Measurements from ENCODE around the gene SLC16A13. TPM values are rescaled to one million over a fixed set of nuclear protein-coding genes. Genes with fewer than 3 reads are reported as not detected.

SLC16A13 gene
- total RNA-seq, 1 experiment from 2014 or later: 8.7 TPM

GRCh38 chr17:7029659-7030058, 6.2 kb upstream of the SLC16A13 start:
- Histone ChIP-seq H3K9me3 (no peaks in the 10 kb centered on the region), H3K4me3 (ENCODE audit: low read depth, low read length) (no peak overlapping the region), H3K36me3 (ENCODE audit: control insufficient read depth, insufficient read depth, low read length) (no peaks in the 10 kb centered on the region), H3K4me1 (no peaks in the 10 kb centered on the region), H3K27me3 (replicated peaks; ENCODE audit: control insufficient read depth, insufficient read depth, low read length) (no peaks in the 10 kb centered on the region)
- Mint-ChIP-seq H3K36me3 (ENCODE audit: insufficient read depth, unreplicated experiment) (no peaks in the 10 kb centered on the region), H3K4me3 (ENCODE audit: unreplicated experiment) (no peak overlapping the region), H3K4me1 (ENCODE audit: low read depth, unreplicated experiment) (peaks cover 7% of the 10 kb centered on the region), H3K9me3 (ENCODE audit: unreplicated experiment) (no peaks in the 10 kb centered on the region), H3K27me3 (ENCODE audit: insufficient read depth, unreplicated experiment) (no peaks in the 10 kb centered on the region), H3K27ac (ENCODE audit: unreplicated experiment) (no peak overlapping the region)
- ChIA-PET POLR2A (no interaction called here), CTCF (no interaction called here)
- DNase-seq: no peak
- intact Hi-C loops (cut with micrococcal nuclease; ENCODE audit: unreplicated experiment): no loop called here
- BruUV-seq (replicated peaks): no TSS peak
- TF ChIP-seq CTCF (IDR thresholded peaks at IDR 0.05; ENCODE audit: insufficient read depth in 1 of 2, low read depth in 1 of 2, low read length in 1 of 2, severe bottlenecking in 1 of 2, unreplicated experiment in 1 of 2): no peak

- Histone ChIP-seq H3K27me3 (replicated peaks; ENCODE audit: control insufficient read depth, insufficient read depth, low read length) (no peaks in the 10 kb centered on the region), H3K36me3 (ENCODE audit: control insufficient read depth, insufficient read depth, low read length) (no peaks in the 10 kb centered on the region), H3K4me1 (no peaks in the 10 kb centered on the region), H3K9me3 (no peaks in the 10 kb centered on the region), H3K4me3 (ENCODE audit: low read depth, low read length) (peak overlapping the region; percentile 47)
- ChIA-PET CTCF (interaction anchor here (1.0 to 1.3 kb wide), 4 partner anchors 10 to 179 kb away, joined by 3 to 16 read pairs (median 5); no protein-coding TSS in a partner anchor), POLR2A (interaction anchor here (0.5 to 1.2 kb wide), 4 partner anchors 11 to 549 kb away, joined by 3 to 8 read pairs (median 4); partner anchors contain the start of genes ASGR2 and MPDU1)
- H3K4me3 Mint-ChIP-seq (ENCODE audit: unreplicated experiment): peak overlapping the region; percentile 88
- intact Hi-C loops (cut with micrococcal nuclease; ENCODE audit: unreplicated experiment): no loop called here
- no peaks in the 10 kb centered on the region for H3K27me3 Mint-ChIP-seq (ENCODE audit: insufficient read depth, unreplicated experiment)
- BruUV-seq (replicated peaks): TSS peak; percentile 90
- peaks cover 7% of the 10 kb centered on the region for H3K4me1 Mint-ChIP-seq (ENCODE audit: low read depth, unreplicated experiment)
- DNase-seq: no peak
- no peaks in the 10 kb centered on the region for H3K9me3 Mint-ChIP-seq (ENCODE audit: unreplicated experiment)
- no peak for TF ChIP-seq CTCF (IDR thresholded peaks at IDR 0.05; ENCODE audit: insufficient read depth in 1 of 2, low read depth in 1 of 2, low read length in 1 of 2, severe bottlenecking in 1 of 2, unreplicated experiment in 1 of 2)
- peaks cover 11% of the 10 kb centered on the region for H3K36me3 Mint-ChIP-seq (ENCODE audit: insufficient read depth, unreplicated experiment)
- H3K27ac Mint-ChIP-seq (ENCODE audit: unreplicated experiment): peak overlapping the region; percentile 86
Observed at GRCh38 chr17:7034955-7035590, 742 bp upstream of the SLC16A13 start.

- no peaks in the 10 kb centered on the region for H3K9me3 ChIP-seq
- Mint-ChIP-seq H3K9me3 (ENCODE audit: unreplicated experiment) (no peaks in the 10 kb centered on the region), H3K36me3 (ENCODE audit: insufficient read depth, unreplicated experiment) (peaks cover 11% of the 10 kb centered on the region), H3K4me1 (ENCODE audit: low read depth, unreplicated experiment) (peaks cover 1% of the 10 kb centered on the region), H3K4me3 (ENCODE audit: unreplicated experiment) (no peak overlapping the region), H3K27me3 (ENCODE audit: insufficient read depth, unreplicated experiment) (no peaks in the 10 kb centered on the region), H3K27ac (ENCODE audit: unreplicated experiment) (no peak overlapping the region)
- no peaks in the 10 kb centered on the region for H3K4me1 ChIP-seq
- ChIA-PET POLR2A (no interaction called here), CTCF (interaction anchor here (1.4 kb wide), 1 partner anchor 127 kb away, joined by 3 read pairs; no protein-coding TSS in a partner anchor)
- no peaks in the 10 kb centered on the region for H3K27me3 ChIP-seq (replicated peaks; ENCODE audit: control insufficient read depth, insufficient read depth, low read length)
- no peak for DNase-seq
- BruUV-seq (replicated peaks): no TSS peak
- TF ChIP-seq CTCF (IDR thresholded peaks at IDR 0.05; ENCODE audit: insufficient read depth in 1 of 2, low read depth in 1 of 2, low read length in 1 of 2, severe bottlenecking in 1 of 2, unreplicated experiment in 1 of 2): no peak
- no peaks in the 10 kb centered on the region for H3K36me3 ChIP-seq (ENCODE audit: control insufficient read depth, insufficient read depth, low read length)
- H3K4me3 ChIP-seq (ENCODE audit: low read depth, low read length): no peak overlapping the region
- intact Hi-C loops (cut with micrococcal nuclease; ENCODE audit: unreplicated experiment): no loop called here
Observed at GRCh38 chr17:7038025-7038862, 2.4 kb downstream of the SLC16A13 start.

Measured in Caco-2 (cell line).